Measurements from ENCODE around the gene MRPS30.

MRPS30 gene

GRCh38 chr5:44842496-44843282, 33.9 kb downstream of the MRPS30 start:
- no peaks in the 10 kb centered on the region for H3K4me1 Mint-ChIP-seq (ENCODE audit: low read depth)
- H3K27me3 Mint-ChIP-seq, result no peaks in the 10 kb centered on the region
- no peak overlapping the region for H3K4me3 Mint-ChIP-seq
- H3K9me3 Mint-ChIP-seq (ENCODE audit: low read depth), result peaks cover 8% of the 10 kb centered on the region
- H3K27ac Mint-ChIP-seq, result no peak overlapping the region
- peaks cover 10% of the 10 kb centered on the region for H3K36me3 Mint-ChIP-seq

- Mint-ChIP-seq H3K36me3 (no peaks in the 10 kb centered on the region), H3K9me3 (ENCODE audit: low read depth) (no peaks in the 10 kb centered on the region), H3K4me1 (ENCODE audit: low read depth) (no peaks in the 10 kb centered on the region), H3K27ac (no peak overlapping the region), H3K4me3 (no peak overlapping the region), H3K27me3 (no peaks in the 10 kb centered on the region)
Observed at GRCh38 chr5:44844744-44845143, 36.0 kb downstream of the MRPS30 start.

GRCh38 chr5:44845777-44846176, 37.0 kb downstream of the MRPS30 start:
- no peaks in the 10 kb centered on the region for H3K27me3 Mint-ChIP-seq
- no peaks in the 10 kb centered on the region for H3K9me3 Mint-ChIP-seq (ENCODE audit: low read depth)
- H3K4me1 Mint-ChIP-seq (ENCODE audit: low read depth), result no peaks in the 10 kb centered on the region
- no peak overlapping the region for H3K27ac Mint-ChIP-seq
- H3K4me3 Mint-ChIP-seq, result no peak overlapping the region
- H3K36me3 Mint-ChIP-seq, result no peaks in the 10 kb centered on the region

- Mint-ChIP-seq H3K36me3 (no peaks in the 10 kb centered on the region), H3K4me1 (ENCODE audit: low read depth) (no peaks in the 10 kb centered on the region), H3K27ac (no peak overlapping the region), H3K27me3 (no peaks in the 10 kb centered on the region), H3K9me3 (ENCODE audit: low read depth) (no peaks in the 10 kb centered on the region), H3K4me3 (no peak overlapping the region)
Observed at GRCh38 chr5:44847206-44847852, 38.6 kb downstream of the MRPS30 start.

GRCh38 chr5:44860267-44860666, 51.5 kb downstream of the MRPS30 start:
- Mint-ChIP-seq H3K4me3 (no peak overlapping the region), H3K27me3 (peaks cover 3% of the 10 kb centered on the region), H3K9me3 (ENCODE audit: low read depth) (no peaks in the 10 kb centered on the region), H3K4me1 (ENCODE audit: low read depth) (no peaks in the 10 kb centered on the region), H3K27ac (no peak overlapping the region), H3K36me3 (no peaks in the 10 kb centered on the region)

GRCh38 chr5:44862808-44863207, 54.1 kb downstream of the MRPS30 start:
- no peak overlapping the region for H3K4me3 Mint-ChIP-seq
- H3K27ac Mint-ChIP-seq, result no peak overlapping the region
- H3K9me3 Mint-ChIP-seq (ENCODE audit: low read depth), result no peaks in the 10 kb centered on the region
- no peaks in the 10 kb centered on the region for H3K36me3 Mint-ChIP-seq
- H3K27me3 Mint-ChIP-seq, result peaks cover 6% of the 10 kb centered on the region
- H3K4me1 Mint-ChIP-seq (ENCODE audit: low read depth), result no peaks in the 10 kb centered on the region
